Osteoblast (primary cell): ENCODE results near the gene R3HDM2. TPM values are rescaled to one million over a fixed set of nuclear protein-coding genes. Genes with fewer than 3 reads are reported as not detected.

ENCODE experiments used
- DNase-seq: peaks from one replicate; pipeline ENCODE4 v3.0.0; 2011; ENCODE audit warnings: low spot score, mixed read lengths; ENCODE audit not compliant: insufficient read length; ENCODE audit errors: missing footprints
- H2AFZ ChIP-seq: 2 replicates; pipeline ENCODE4 v1.6.0; 2011; ENCODE audit warnings: mild to moderate bottlenecking, low read length
- H3K27ac ChIP-seq: 2 replicates; pipeline ENCODE4 v1.5.1; 2011; ENCODE audit warnings: mild to moderate bottlenecking, low read depth, low read length, moderate library complexity
- H3K27me3 ChIP-seq: 2 replicates; pipeline ENCODE4 v1.6.0; 2012; ENCODE audit warnings: mild to moderate bottlenecking, control low read depth, inconsistent platforms, low read length, moderate library complexity; ENCODE audit not compliant: insufficient read depth
- H3K36me3 ChIP-seq: 2 replicates; pipeline ENCODE4 v1.5.1; 2011; ENCODE audit warnings: mild to moderate bottlenecking, low read length, control low read depth, moderate library complexity; ENCODE audit not compliant: insufficient read depth
- H3K4me1 ChIP-seq: 2 replicates; pipeline ENCODE4 v1.5.1; 2011; ENCODE audit warnings: mild to moderate bottlenecking, low read length, control low read depth, moderate library complexity; ENCODE audit not compliant: insufficient read depth
- H3K4me2 ChIP-seq: 2 replicates; pipeline ENCODE4 v1.6.0; 2011; ENCODE audit warnings: mild to moderate bottlenecking, low read length; ENCODE audit not compliant: insufficient read depth
- H3K4me3 ChIP-seq: fragments of 200-600 bp; sonication (generic); 3 replicates; pipeline ENCODE4 v1.5.1; 2012; ENCODE audit warnings: mild to moderate bottlenecking, low read length, inconsistent platforms; ENCODE audit not compliant: insufficient read depth
- H3K79me2 ChIP-seq: 2 replicates; pipeline ENCODE4 v1.6.0; 2012; ENCODE audit warnings: mild to moderate bottlenecking, low read length, control low read depth, inconsistent platforms; ENCODE audit not compliant: insufficient read depth
- H3K9me3 ChIP-seq: 2 replicates; pipeline ENCODE4 v1.5.1; 2011; ENCODE audit warnings: low read depth, low read length, control low read depth
- H4K20me1 ChIP-seq: 2 replicates; pipeline ENCODE4 v1.6.0; 2012; ENCODE audit warnings: mild to moderate bottlenecking, low read length, control low read depth; ENCODE audit not compliant: insufficient read depth
- CTCF ChIP-seq: IDR thresholded peaks from 2 replicates; pipeline ENCODE4 v1.5.1; 2011; ENCODE audit warnings: mild to moderate bottlenecking, low read depth, low read length, moderate library complexity; ENCODE audit errors: extremely low read depth
- total RNA-seq: library from RNA; depleted of rRNA; stranded (reverse); fragments of >200 nt; gene quantifications from 2 replicates; pipeline ENCODE4 v1.2.3, GENCODE V29; 2012

The R3HDM2 gene
- total RNA-seq, 1 donor = 23.2 TPM

- Histone ChIP-seq H3K9me3 (no peaks in the 10 kb centered on the region), H3K4me3 (peak overlapping the region; percentile 71), H3K4me1 (peaks cover 14% of the 10 kb centered on the region), H3K27ac (no peak overlapping the region), H3K79me2 (no peaks in the 10 kb centered on the region), H4K20me1 (peaks cover 60% of the 10 kb centered on the region), H3K36me3 (peaks cover 32% of the 10 kb centered on the region), H2AFZ (no peak overlapping the region), H3K27me3 (peaks cover 47% of the 10 kb centered on the region), H3K4me2 (peak overlapping the region; percentile 72)
- no peak for TF ChIP-seq CTCF
- DNase-seq = peak; percentile 94
Measured at GRCh38 chr12:57215668-57216013, 215.2 kb downstream of the R3HDM2 start.

GRCh38 chr12:57215065-57215464 lies 215.8 kb downstream of the R3HDM2 start:
- TF ChIP-seq CTCF = no peak
- H3K4me2 ChIP-seq = no peak overlapping the region
- no peak for DNase-seq
- H3K79me2 ChIP-seq = no peaks in the 10 kb centered on the region
- H2AFZ ChIP-seq = no peak overlapping the region
- peaks cover 44% of the 10 kb centered on the region for H3K27me3 ChIP-seq
- peaks cover 64% of the 10 kb centered on the region for H4K20me1 ChIP-seq
- H3K4me1 ChIP-seq = peaks cover 14% of the 10 kb centered on the region
- no peak overlapping the region for H3K4me3 ChIP-seq
- peaks cover 37% of the 10 kb centered on the region for H3K36me3 ChIP-seq
- no peaks in the 10 kb centered on the region for H3K9me3 ChIP-seq
- H3K27ac ChIP-seq = no peak overlapping the region

GRCh38 chr12:57214398-57214781 lies 216.5 kb downstream of the R3HDM2 start:
- H3K9me3 ChIP-seq = no peaks in the 10 kb centered on the region
- peaks cover 69% of the 10 kb centered on the region for H4K20me1 ChIP-seq
- H3K79me2 ChIP-seq = no peaks in the 10 kb centered on the region
- H3K4me3 ChIP-seq = no peak overlapping the region
- H3K36me3 ChIP-seq = peaks cover 42% of the 10 kb centered on the region
- peak; percentile 66 for TF ChIP-seq CTCF
- H2AFZ ChIP-seq = no peak overlapping the region
- no peak overlapping the region for H3K27ac ChIP-seq
- H3K4me1 ChIP-seq = peaks cover 14% of the 10 kb centered on the region
- H3K27me3 ChIP-seq = peaks cover 38% of the 10 kb centered on the region
- DNase-seq = no peak
- H3K4me2 ChIP-seq = no peak overlapping the region

- Histone ChIP-seq H4K20me1 (peaks cover 72% of the 10 kb centered on the region), H3K4me1 (peaks cover 14% of the 10 kb centered on the region), H3K4me2 (no peak overlapping the region), H2AFZ (no peak overlapping the region), H3K27me3 (peaks cover 33% of the 10 kb centered on the region), H3K36me3 (peaks cover 47% of the 10 kb centered on the region), H3K27ac (no peak overlapping the region), H3K79me2 (no peaks in the 10 kb centered on the region), H3K4me3 (no peak overlapping the region), H3K9me3 (no peaks in the 10 kb centered on the region)
- TF ChIP-seq CTCF = no peak
- DNase-seq = no peak
Measured at GRCh38 chr12:57213763-57214397, 217.0 kb downstream of the R3HDM2 start.
